ENCODE results near the gene HBG2. TPM values are rescaled to one million over a fixed set of nuclear protein-coding genes. Genes with fewer than 3 reads are reported as not detected.

HBG2 gene
- total and polyA plus RNA-seq, 2 experiments from 2014 or later = not detected

GRCh38 chr11:5286351-5286750, 31.8 kb upstream of the HBG2 start:
- Histone ChIP-seq H3K4me1 (ENCODE audit: insufficient read depth) (no peaks in the 10 kb centered on the region), H3K9me3 (ENCODE audit: low read depth) (no peaks in the 10 kb centered on the region), H3K27me3 (no peaks in the 10 kb centered on the region), H3K4me2 (no peak overlapping the region), H3K36me3 (replicated peaks; ENCODE audit: insufficient read depth, low read depth) (no peaks in the 10 kb centered on the region), H3K4me3 (no peak overlapping the region), H3K79me2 (no peaks in the 10 kb centered on the region), H2AFZ (no peak overlapping the region), H3K9me2 (replicated peaks; ENCODE audit: insufficient read depth) (no peaks in the 10 kb centered on the region), H3K27ac (no peak overlapping the region), H4K20me1 (ENCODE audit: insufficient read depth, poor library complexity, severe bottlenecking) (no peaks in the 10 kb centered on the region)
- WGBS (ENCODE audit: low lambda C conversion rate, missing lambda C conversion rate) = 75% methylated on average over 1 of the region's 1 CpG
- DNase-seq (ENCODE audit: low spot score) = no peak
- no peak for TF ChIP-seq EZH2phosphoT487 (IDR thresholded peaks at IDR 0.05; ENCODE audit: low read depth, severe bottlenecking, unreplicated experiment)
- TF ChIP-seq CTCF (IDR thresholded peaks at IDR 0.05; ENCODE audit: poor library complexity) = no peak
- TF ChIP-seq EZH2 (IDR thresholded peaks at IDR 0.05; ENCODE audit: borderline replicate concordance) = no peak

GRCh38 chr11:5285703-5286340, 31.2 kb upstream of the HBG2 start:
- Histone ChIP-seq H3K9me3 (ENCODE audit: low read depth) (no peaks in the 10 kb centered on the region), H4K20me1 (ENCODE audit: insufficient read depth, poor library complexity, severe bottlenecking) (no peaks in the 10 kb centered on the region), H3K27me3 (no peaks in the 10 kb centered on the region), H3K36me3 (replicated peaks; ENCODE audit: insufficient read depth, low read depth) (no peaks in the 10 kb centered on the region), H3K4me2 (no peak overlapping the region), H3K4me1 (ENCODE audit: insufficient read depth) (no peaks in the 10 kb centered on the region), H3K79me2 (no peaks in the 10 kb centered on the region), H3K9me2 (replicated peaks; ENCODE audit: insufficient read depth) (no peaks in the 10 kb centered on the region), H3K27ac (no peak overlapping the region), H2AFZ (no peak overlapping the region), H3K4me3 (no peak overlapping the region)
- WGBS (ENCODE audit: low lambda C conversion rate, missing lambda C conversion rate) = 85% methylated on average over 4 of the region's 4 CpGs
- no peak for DNase-seq (ENCODE audit: low spot score)
- TF ChIP-seq CTCF (IDR thresholded peaks at IDR 0.05; ENCODE audit: poor library complexity) = no peak
- TF ChIP-seq EZH2phosphoT487 (IDR thresholded peaks at IDR 0.05; ENCODE audit: low read depth, severe bottlenecking, unreplicated experiment) = no peak
- no peak for TF ChIP-seq EZH2 (IDR thresholded peaks at IDR 0.05; ENCODE audit: borderline replicate concordance)

- Histone ChIP-seq H3K4me1 (ENCODE audit: insufficient read depth) (no peaks in the 10 kb centered on the region), H3K36me3 (replicated peaks; ENCODE audit: insufficient read depth, low read depth) (no peaks in the 10 kb centered on the region), H3K27ac (no peak overlapping the region), H4K20me1 (ENCODE audit: insufficient read depth, poor library complexity, severe bottlenecking) (no peaks in the 10 kb centered on the region), H3K4me2 (no peak overlapping the region), H3K79me2 (no peaks in the 10 kb centered on the region), H2AFZ (no peak overlapping the region), H3K4me3 (no peak overlapping the region), H3K9me2 (replicated peaks; ENCODE audit: insufficient read depth) (no peaks in the 10 kb centered on the region), H3K9me3 (ENCODE audit: low read depth) (no peaks in the 10 kb centered on the region), H3K27me3 (no peaks in the 10 kb centered on the region)
- 73% methylated on average over 2 of the region's 2 CpGs for WGBS (ENCODE audit: low lambda C conversion rate, missing lambda C conversion rate)
- TF ChIP-seq EZH2 (IDR thresholded peaks at IDR 0.05; ENCODE audit: borderline replicate concordance) = no peak
- TF ChIP-seq EZH2phosphoT487 (IDR thresholded peaks at IDR 0.05; ENCODE audit: low read depth, severe bottlenecking, unreplicated experiment) = no peak
- TF ChIP-seq CTCF (IDR thresholded peaks at IDR 0.05; ENCODE audit: poor library complexity) = no peak
- DNase-seq (ENCODE audit: low spot score) = no peak
These were observed 30.1 kb upstream of the HBG2 start for GRCh38 chr11:5284637-5285036.
